Spleen (tissue), 13 donors: ENCODE results near the gene LCE6A. TPM values are rescaled to one million over a fixed set of nuclear protein-coding genes. Genes with fewer than 3 reads are reported as not detected.

ENCODE experiments used
- DNase-seq: peaks from one replicate; pipeline ENCODE4 v3.0.0-alpha.2; 2020
- H3K27ac ChIP-seq, 8 donors: fragments of 200-600 bp; sonication (generic) in 7 of 8; 1 replicate in 4 of 8; 2 replicates in 4 of 8; pipeline versions ENCODE4 v1.5.0 to v1.8.0; 2016 to 2021; ENCODE audit warnings: inconsistent platforms in 4 of 8, mild to moderate bottlenecking in 4 of 8, moderate library complexity in 1 of 8
- H3K27me3 ChIP-seq, 7 donors: fragments of 200-600 bp; sonication (generic) in 6 of 7; replicated peaks in 1 of 7; 1 replicate in 4 of 7; 2 replicates in 3 of 7; pipeline versions ENCODE4 v1.5.0 to v1.8.0; 2016 to 2021; ENCODE audit warnings: inconsistent platforms in 3 of 7, mild to moderate bottlenecking in 1 of 7
- H3K36me3 ChIP-seq, 6 donors: fragments of 200-600 bp; sonication (generic) in 5 of 6; 1 replicate in 4 of 6; 2 replicates in 2 of 6; pipeline versions ENCODE4 v1.5.0 to v1.8.0; 2016 to 2021; ENCODE audit warnings: inconsistent platforms in 2 of 6
- H3K4me1 ChIP-seq, 6 donors: fragments of 200-600 bp; sonication (generic) in 5 of 6; 1 replicate in 3 of 6; 2 replicates in 3 of 6; pipeline versions ENCODE4 v1.5.0 to v1.8.0; 2016 to 2021; ENCODE audit warnings: inconsistent platforms in 3 of 6
- H3K4me3 ChIP-seq, 8 donors: fragments of 200-600 bp; sonication (generic) in 7 of 8; 1 replicate in 4 of 8; 2 replicates in 4 of 8; pipeline versions ENCODE4 v1.5.0 to v1.8.0; 2016 to 2021; ENCODE audit warnings: inconsistent platforms in 4 of 8, mild to moderate bottlenecking in 4 of 8, moderate library complexity in 2 of 8
- H3K9me3 ChIP-seq, 8 donors: fragments of 200-600 bp; sonication (generic) in 7 of 8; 1 replicate in 4 of 8; 2 replicates in 4 of 8; pipeline versions ENCODE4 v1.5.0 to v1.8.0; 2016 to 2021; ENCODE audit warnings: inconsistent platforms in 4 of 8
- CTCF ChIP-seq, 11 experiments: fragments of 200-600 bp in 7 of 11; fragments of 450-650 bp in 4 of 11; sonication (generic) in 4 of 11; IDR thresholded peaks in 8 of 11; conservative IDR thresholded peaks in 3 of 11; 1 replicate in 7 of 11; 2 replicates in 4 of 11; pipeline versions ENCODE4 v1.4.0 to v1.8.0; 2016 to 2021; ENCODE audit warnings: antibody characterized with exemption in 11 of 11, inconsistent platforms in 4 of 11, mild to moderate bottlenecking in 1 of 11
- POLR2A ChIP-seq, 3 donors: fragments of 450-650 bp; IDR thresholded peaks; one replicate each; pipeline ENCODE4 v1.5.1; 2017; ENCODE audit warnings: antibody characterized with exemption in 3 of 3, mild to moderate bottlenecking in 1 of 3
- POLR2AphosphoS5 ChIP-seq, 3 donors: sonication (generic); formaldehyde crosslinking; IDR thresholded peaks; one replicate each; pipeline ENCODE4 v1.5.1; 2017; ENCODE audit warnings: antibody characterized with exemption in 3 of 3
- WGBS, 5 donors: extraction: QIAGEN DNeasy Blood & Tissue Kit in 3 of 5; methylation state at CpG; one replicate each; pipeline versions ENCODE4 v1.1.5 to v1.1.7; 2013 to 2018; 5-methylcytosine and 5-hydroxymethylcytosine counted together
- intact Hi-C: fragments of 100-400 bp; cut with DNase I; formaldehyde crosslinking; loops from one replicate; pipeline ENCODE4 v1.15.0; 2023; ENCODE audit warnings: low total_unique reads
- long read RNA-seq, 2 donors: transcript quantifications; one replicate each; lab custom pipeline, GENCODE V29; 2026
- polyA plus RNA-seq, 3 donors: library from polyadenylated mRNA; stranded (reverse); fragments of 200-250 nt; gene quantifications; one replicate each; pipeline ENCODE4 v1.2.1, GENCODE V29; 2013
- total RNA-seq, 7 donors: library from RNA; depleted of rRNA in 3 of 7; stranded (reverse); fragments of >200 nt in 3 of 7; fragmentation: NEBNext Ultra II Directional in 4 of 7; extraction: Animal tissue kit (Norgen Biotek cat#: 25700) in 4 of 7; gene quantifications; one replicate each; pipeline versions ENCODE4 v1.1.0 to v1.2.1, GENCODE V29; 2016 to 2021
- donor health status: healthy with polysubstance abuse.
- donor health status: DM: no; HTN: no; CAD: no; lungs with moderate emphysema.
- donor health status: DM: no; HTN: no; CAD: no.
- donor health status: Bipolar disorder and iron deficiency.
- donor health status: healthy.
- donor health status: DM: no; HTN: no; CAD: no.
- donor health status: DM: yes; HTN: yes; CAD: no.

LCE6A gene
- total RNA-seq: not detected
- not detected for polyA plus RNA-seq
- long read RNA-seq, donor 1: 0 reads
- long read RNA-seq, donor 2: 0 reads

- DNase-seq: no peak
- Histone ChIP-seq H3K4me3 (no peak within 1 kb of the TSS), H3K27ac (no peak within 1 kb of the TSS), H3K36me3 (no peaks in the 10 kb centered on the region), H3K4me1 (no peaks in the 10 kb centered on the region), H3K27me3 (peaks cover 0 to 4% (median 0%) of the 10 kb centered on the region in 7 donors), H3K9me3 (no peaks in the 10 kb centered on the region)
- intact Hi-C loops: no loop called here
- TF ChIP-seq POLR2AphosphoS5 (IDR thresholded peaks at IDR 0.05): no peak
- no peak for TF ChIP-seq CTCF (IDR thresholded peaks at IDR 0.05 in 8 of 11, conservative IDR thresholded peaks at IDR 0.05 in 3 of 11)
- no peak for TF ChIP-seq POLR2A (IDR thresholded peaks at IDR 0.05)
- WGBS, 5 donors: 71 to 93% (median 89%) methylated on average over 3 of the region's 3 CpGs
Observed at GRCh38 chr1:152842556-152842955, at the start of gene LCE6A. Gene LCE6A (plus strand): TSS chr1:152842856. CDS start chr1:152843521, 665 bp downstream.

GRCh38 chr1:152795686-152796085, 47.0 kb upstream of the LCE6A start:
- DNase-seq: no peak
- WGBS, 5 donors: 49 to 64% (median 59%) methylated on average over 4 of the region's 4 CpGs
- Histone ChIP-seq H3K9me3 (no peaks in the 10 kb centered on the region), H3K4me3 (no peak overlapping the region), H3K36me3 (no peaks in the 10 kb centered on the region), H3K4me1 (no peaks in the 10 kb centered on the region), H3K27ac (no peak overlapping the region), H3K27me3 (peaks cover 0 to 10% (median 0%) of the 10 kb centered on the region in 7 donors)
- TF ChIP-seq CTCF (IDR thresholded peaks at IDR 0.05 in 8 of 11, conservative IDR thresholded peaks at IDR 0.05 in 3 of 11) (no peak), POLR2AphosphoS5 (IDR thresholded peaks at IDR 0.05) (no peak), POLR2A (IDR thresholded peaks at IDR 0.05) (no peak)
- intact Hi-C loops: no loop called here

- intact Hi-C loops: no loop called here
- no peak for TF ChIP-seq CTCF (IDR thresholded peaks at IDR 0.05 in 8 of 11, conservative IDR thresholded peaks at IDR 0.05 in 3 of 11)
- no peak for TF ChIP-seq POLR2A (IDR thresholded peaks at IDR 0.05)
- H3K27me3 ChIP-seq: peaks cover 0 to 10% (median 0%) of the 10 kb centered on the region in 7 donors
- H3K4me3 ChIP-seq: no peak within 1 kb of the TSS
- no peak within 1 kb of the TSS for H3K27ac ChIP-seq
- no peaks in the 10 kb centered on the region for H3K36me3 ChIP-seq
- DNase-seq: no peak
- no peaks in the 10 kb centered on the region for H3K4me1 ChIP-seq
- WGBS, 5 donors: 43 to 67% (median 47%) methylated on average over 3 of the region's 3 CpGs
- no peaks in the 10 kb centered on the region for H3K9me3 ChIP-seq
Observed at GRCh38 chr1:152796421-152796820, 46.2 kb upstream of the LCE6A start, which contains the start of gene LCE1D. Gene LCE1D (plus strand): TSS chr1:152796721. CDS start chr1:152797795, 1,074 bp downstream.

- intact Hi-C loops: no loop called here
- H3K9me3 ChIP-seq: no peaks in the 10 kb centered on the region
- no peak for DNase-seq
- H3K27ac ChIP-seq: no peak overlapping the region
- 57 to 71% (median 59%) methylated on average over 1 of the region's 1 CpG for WGBS, 5 donors
- no peaks in the 10 kb centered on the region for H3K36me3 ChIP-seq
- TF ChIP-seq POLR2A (IDR thresholded peaks at IDR 0.05) (no peak), CTCF (IDR thresholded peaks at IDR 0.05 in 8 of 11, conservative IDR thresholded peaks at IDR 0.05 in 3 of 11) (no peak), POLR2AphosphoS5 (IDR thresholded peaks at IDR 0.05) (no peak)
- no peaks in the 10 kb centered on the region for H3K4me1 ChIP-seq
- peaks cover 0 to 25% (median 0%) of the 10 kb centered on the region in 7 donors for H3K27me3 ChIP-seq
- H3K4me3 ChIP-seq: no peak overlapping the region
Observed at GRCh38 chr1:152801333-152801732, 41.3 kb upstream of the LCE6A start.
